Glutamatergic neuron (in vitro differentiated cells): ENCODE data around the gene SLC40A1. TPM values are rescaled to one million over a fixed set of nuclear protein-coding genes. Genes with fewer than 3 reads are reported as not detected.

Source experiments
- DNase-seq: peaks from one replicate; pipeline ENCODE4 v3.0.0; 2022
- H3K27ac Mint-ChIP-seq: one replicate; pipeline ENCODE4 v1.8.0; 2020; ENCODE audit warnings: mild to moderate bottlenecking, mixed read lengths, inconsistent platforms; ENCODE audit not compliant: unreplicated experiment
- H3K27me3 Mint-ChIP-seq: one replicate; pipeline ENCODE4 v1.8.0; 2020; ENCODE audit warnings: mild to moderate bottlenecking, moderate library complexity, mixed read lengths, inconsistent platforms; ENCODE audit not compliant: unreplicated experiment
- H3K36me3 Mint-ChIP-seq: one replicate; pipeline ENCODE4 v1.8.0; 2020; ENCODE audit warnings: mild to moderate bottlenecking, mixed read lengths, inconsistent platforms; ENCODE audit not compliant: unreplicated experiment
- H3K4me1 Mint-ChIP-seq: one replicate; pipeline ENCODE4 v1.8.0; 2020; ENCODE audit warnings: mild to moderate bottlenecking, low read depth, mixed read lengths, inconsistent platforms; ENCODE audit not compliant: unreplicated experiment
- H3K4me3 Mint-ChIP-seq: one replicate; pipeline ENCODE4 v1.8.0; 2020; ENCODE audit warnings: mild to moderate bottlenecking, mixed read lengths, inconsistent platforms; ENCODE audit not compliant: unreplicated experiment
- H3K9me3 Mint-ChIP-seq: one replicate; pipeline ENCODE4 v1.8.0; 2020; ENCODE audit warnings: mild to moderate bottlenecking, moderate library complexity, mixed read lengths, inconsistent platforms; ENCODE audit not compliant: unreplicated experiment
- CTCF ChIP-seq: fragments of 200-600 bp; sonication (generic); IDR thresholded peaks from one replicate; pipeline ENCODE4 v1.5.0; 2021; ENCODE audit not compliant: partially characterized antibody, unreplicated experiment
- total RNA-seq: library from RNA; stranded (reverse); fragmentation: NEBNext Ultra II Directional; extraction: Animal tissue kit (Norgen Biotek cat#: 25700); gene quantifications from one replicate; pipeline ENCODE4 v1.2.1, GENCODE V29; 2021; ENCODE audit not compliant: unreplicated experiment

The SLC40A1 gene
- total RNA-seq, 1 donor from 2014 or later: 0.56 TPM

GRCh38 chr2:189549449-189549832 is 31.1 kb downstream of the SLC40A1 start:
- Mint-ChIP-seq H3K27ac (no peak overlapping the region), H3K27me3 (no peaks in the 10 kb centered on the region), H3K36me3 (no peaks in the 10 kb centered on the region), H3K4me3 (no peak overlapping the region), H3K9me3 (no peaks in the 10 kb centered on the region), H3K4me1 (no peaks in the 10 kb centered on the region)
- no peak for TF ChIP-seq CTCF
- no peak for DNase-seq

GRCh38 chr2:189548666-189549448 is 31.7 kb downstream of the SLC40A1 start:
- DNase-seq: no peak
- TF ChIP-seq CTCF: no peak
- H3K4me1 Mint-ChIP-seq: no peaks in the 10 kb centered on the region
- no peak overlapping the region for H3K4me3 Mint-ChIP-seq
- no peaks in the 10 kb centered on the region for H3K27me3 Mint-ChIP-seq
- no peak overlapping the region for H3K27ac Mint-ChIP-seq
- H3K9me3 Mint-ChIP-seq: no peaks in the 10 kb centered on the region
- no peaks in the 10 kb centered on the region for H3K36me3 Mint-ChIP-seq

GRCh38 chr2:189545418-189545817 is 35.2 kb downstream of the SLC40A1 start:
- TF ChIP-seq CTCF: no peak
- H3K4me3 Mint-ChIP-seq: no peak overlapping the region
- no peaks in the 10 kb centered on the region for H3K4me1 Mint-ChIP-seq

GRCh38 chr2:189544318-189545042 is 36.1 kb downstream of the SLC40A1 start:
- DNase-seq: no peak
- Mint-ChIP-seq H3K27me3 (no peaks in the 10 kb centered on the region), H3K9me3 (no peaks in the 10 kb centered on the region), H3K36me3 (no peaks in the 10 kb centered on the region), H3K4me3 (no peak overlapping the region), H3K27ac (no peak overlapping the region), H3K4me1 (no peaks in the 10 kb centered on the region)
- TF ChIP-seq CTCF: no peak

More at GRCh38 chr2:189545418-189545817, 35.2 kb downstream of the SLC40A1 start:
- Mint-ChIP-seq H3K27ac (no peak overlapping the region), H3K9me3 (no peaks in the 10 kb centered on the region), H3K27me3 (no peaks in the 10 kb centered on the region), H3K36me3 (no peaks in the 10 kb centered on the region)
- DNase-seq: no peak

GRCh38 chr2:189543367-189543766 is 37.2 kb downstream of the SLC40A1 start:
- Mint-ChIP-seq H3K27me3 (no peaks in the 10 kb centered on the region), H3K9me3 (no peaks in the 10 kb centered on the region), H3K4me3 (no peak overlapping the region), H3K36me3 (no peaks in the 10 kb centered on the region), H3K4me1 (no peaks in the 10 kb centered on the region), H3K27ac (no peak overlapping the region)
- no peak for DNase-seq
- no peak for TF ChIP-seq CTCF
